Left ventricle myocardium inferior (tissue), 1 donor: ENCODE measurements around the gene CTTNBP2NL. TPM values are rescaled to one million over a fixed set of nuclear protein-coding genes. Genes with fewer than 3 reads are reported as not detected.
A peak's percentile ranks its signal among the peaks of the same experiment; 100 is the strongest.
"Not testable (repeated sequence)": the region's sequence is repeated elsewhere in the genome, so short reads cannot be mapped to it uniquely, and the experiment has no call there.

ENCODE experiments used
- DNase-seq: peaks from one replicate; pipeline ENCODE4 v3.0.0-alpha.2; 2020
- H3K27ac ChIP-seq: fragments of 200-600 bp; replicated peaks from 2 replicates; pipeline ENCODE4 v1.8.0; 2021
- H3K27me3 ChIP-seq: fragments of 200-600 bp; 2 replicates; pipeline ENCODE4 v1.8.0; 2021; ENCODE audit warnings: low read depth
- H3K36me3 ChIP-seq: fragments of 200-600 bp; 2 replicates; pipeline ENCODE4 v1.8.0; 2021
- H3K4me1 ChIP-seq: fragments of 200-600 bp; 2 replicates; pipeline ENCODE4 v1.8.0; 2021
- H3K4me3 ChIP-seq: fragments of 200-600 bp; 2 replicates; pipeline ENCODE4 v1.8.0; 2021; ENCODE audit warnings: mild to moderate bottlenecking, moderate library complexity
- H3K9me3 ChIP-seq: fragments of 200-600 bp; replicated peaks from 2 replicates; pipeline ENCODE4 v1.8.0; 2021
- intact Hi-C: fragments of 100-400 bp; cut with micrococcal nuclease; formaldehyde crosslinking; loops from one replicate; pipeline ENCODE4 v1.11.0; 2022
- total RNA-seq: library from RNA; stranded (reverse); fragmentation: NEBNext Ultra II Directional; extraction: Animal tissue kit (Norgen Biotek cat#: 25700); gene quantifications from one replicate; pipeline ENCODE4 v1.2.1, GENCODE V29; 2021
- TF ChIP-seq, protein P1 (sequence below): fragments of 200-600 bp; IDR thresholded peaks from 2 replicates; pipeline ENCODE4 v1.8.0; 2021; ENCODE audit warnings: antibody characterized with exemption, mild to moderate bottlenecking, borderline replicate concordance
- donor health status: DM: no; HTN: yes; CAD: no; lungs with severe emphysema.

The CTTNBP2NL gene
- total RNA-seq, 1 donor from 2014 or later: 14.3 TPM

DNA sequence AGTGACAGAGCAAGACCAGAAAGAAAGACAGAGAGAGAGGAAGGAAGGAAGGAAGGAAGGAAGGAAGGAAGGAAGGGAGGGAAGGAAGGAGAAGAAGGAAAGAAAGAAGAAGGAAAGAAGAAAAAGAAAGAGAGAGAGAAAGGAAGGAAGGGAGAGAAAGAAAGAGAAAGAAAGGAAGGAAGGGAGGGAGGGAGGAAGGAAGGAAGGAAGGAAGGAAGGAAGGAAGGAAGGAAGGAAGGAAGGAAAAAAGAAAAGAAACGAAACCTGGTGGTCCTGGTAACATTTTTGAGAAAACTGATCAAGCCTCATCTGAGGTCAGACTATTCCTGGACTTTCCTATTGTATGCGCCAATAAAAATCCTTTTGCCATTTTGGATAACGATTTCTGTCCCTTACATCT lies 8.2 kb upstream of the CTTNBP2NL start:
- Histone ChIP-seq H3K9me3 (no peaks in the 10 kb centered on the region), H3K27ac (peak overlapping the region; percentile 21), H3K4me3 (no peak overlapping the region), H3K4me1 (peaks cover 35% of the 10 kb centered on the region), H3K36me3 (no peaks in the 10 kb centered on the region), H3K27me3 (peaks cover under 1% of the 10 kb centered on the region)
- TF ChIP-seq, protein P1, sequence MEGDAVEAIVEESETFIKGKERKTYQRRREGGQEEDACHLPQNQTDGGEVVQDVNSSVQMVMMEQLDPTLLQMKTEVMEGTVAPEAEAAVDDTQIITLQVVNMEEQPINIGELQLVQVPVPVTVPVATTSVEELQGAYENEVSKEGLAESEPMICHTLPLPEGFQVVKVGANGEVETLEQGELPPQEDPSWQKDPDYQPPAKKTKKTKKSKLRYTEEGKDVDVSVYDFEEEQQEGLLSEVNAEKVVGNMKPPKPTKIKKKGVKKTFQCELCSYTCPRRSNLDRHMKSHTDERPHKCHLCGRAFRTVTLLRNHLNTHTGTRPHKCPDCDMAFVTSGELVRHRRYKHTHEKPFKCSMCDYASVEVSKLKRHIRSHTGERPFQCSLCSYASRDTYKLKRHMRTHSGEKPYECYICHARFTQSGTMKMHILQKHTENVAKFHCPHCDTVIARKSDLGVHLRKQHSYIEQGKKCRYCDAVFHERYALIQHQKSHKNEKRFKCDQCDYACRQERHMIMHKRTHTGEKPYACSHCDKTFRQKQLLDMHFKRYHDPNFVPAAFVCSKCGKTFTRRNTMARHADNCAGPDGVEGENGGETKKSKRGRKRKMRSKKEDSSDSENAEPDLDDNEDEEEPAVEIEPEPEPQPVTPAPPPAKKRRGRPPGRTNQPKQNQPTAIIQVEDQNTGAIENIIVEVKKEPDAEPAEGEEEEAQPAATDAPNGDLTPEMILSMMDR: no peak
- intact Hi-C loops: no loop called here
- no peak for DNase-seq

DNA sequence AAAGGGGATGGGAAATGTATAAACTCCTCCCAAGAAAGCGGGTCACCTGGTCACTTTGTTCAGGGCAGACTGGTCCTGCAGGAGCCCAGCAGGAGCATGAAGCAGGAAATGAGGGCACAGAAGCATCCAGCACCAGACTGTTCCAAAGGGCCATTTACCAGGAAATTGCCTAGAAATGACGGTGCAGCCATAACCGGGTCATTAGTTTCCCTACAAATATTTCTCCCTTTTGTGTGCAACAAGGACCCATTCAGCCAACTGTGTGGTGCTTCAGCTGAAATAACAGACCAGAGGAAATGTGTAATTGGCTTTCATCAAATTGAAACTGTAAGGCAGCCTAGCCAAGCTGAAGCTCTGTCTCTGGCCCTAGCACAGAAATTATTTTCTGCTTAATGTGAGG lies 7.6 kb upstream of the CTTNBP2NL start:
- H3K27ac ChIP-seq: peak overlapping the region; percentile 93
- H3K27me3 ChIP-seq: no peaks in the 10 kb centered on the region
- intact Hi-C loops: no loop called here
- TF ChIP-seq, protein P1: no peak
- no peaks in the 10 kb centered on the region for H3K36me3 ChIP-seq
- no peak for DNase-seq
- no peak overlapping the region for H3K4me3 ChIP-seq
- peaks cover 38% of the 10 kb centered on the region for H3K4me1 ChIP-seq
- no peaks in the 10 kb centered on the region for H3K9me3 ChIP-seq

DNA sequence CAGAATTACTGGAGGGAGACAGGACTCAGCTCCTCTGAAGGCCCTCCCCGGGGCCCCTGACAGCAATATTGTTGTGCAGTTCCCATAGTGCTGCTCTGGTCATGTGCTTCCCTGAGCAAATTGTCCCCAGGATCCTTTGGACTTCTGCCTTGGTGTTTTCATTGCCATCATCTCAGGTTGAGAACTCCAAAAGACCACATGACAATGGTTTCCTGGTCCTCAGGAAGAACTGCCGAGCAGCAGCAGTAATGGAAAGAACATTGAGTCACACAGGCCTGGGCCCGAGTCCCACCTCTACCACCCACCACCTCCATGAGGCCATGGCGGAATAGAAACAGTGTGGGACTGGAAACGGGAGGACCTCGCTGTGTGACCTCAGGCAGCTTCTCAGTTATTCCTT lies 6.3 kb upstream of the CTTNBP2NL start:
- Histone ChIP-seq H3K9me3 (no peaks in the 10 kb centered on the region), H3K27ac (peak overlapping the region; percentile 93), H3K36me3 (no peaks in the 10 kb centered on the region), H3K4me1 (peaks cover 44% of the 10 kb centered on the region), H3K4me3 (no peak overlapping the region), H3K27me3 (no peaks in the 10 kb centered on the region)
- DNase-seq: no peak
- TF ChIP-seq, protein P1: no peak
- intact Hi-C loops: loop anchor here (5.0 to 10.0 kb wide), 2 partner anchors 78 to 285 kb away; partner anchors contain the start of gene MOV10

DNA sequence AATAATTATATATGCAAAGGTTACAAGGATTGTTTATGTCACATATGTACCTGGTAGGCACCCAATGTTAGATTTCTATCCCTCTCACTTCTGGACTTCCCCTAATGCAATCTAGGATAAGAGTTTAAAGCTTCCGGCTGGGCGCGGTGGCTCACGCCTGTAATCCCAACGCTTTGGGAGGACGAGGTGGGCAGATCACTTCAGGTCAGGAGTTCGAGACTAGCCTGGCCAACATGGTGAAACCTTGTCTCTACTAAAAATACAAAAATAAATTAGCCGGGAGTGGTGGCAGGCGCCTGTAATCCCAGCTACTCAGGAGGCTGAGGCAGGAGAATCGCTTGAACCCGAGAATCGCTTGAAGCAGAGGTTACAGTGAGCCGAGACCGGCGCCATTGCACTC lies 5.7 kb upstream of the CTTNBP2NL start:
- intact Hi-C loops: loop anchor here (5.0 to 10.0 kb wide), 2 partner anchors 77 to 284 kb away; partner anchors contain the start of gene MOV10
- H3K9me3 ChIP-seq, DNase-seq, H3K36me3 ChIP-seq, H3K27me3 ChIP-seq: not testable (repeated sequence)
- Histone ChIP-seq H3K4me3 (peak overlapping the region; percentile 91), H3K27ac (peak overlapping the region; percentile 93), H3K4me1 (peaks cover 51% of the 10 kb centered on the region)

DNA sequence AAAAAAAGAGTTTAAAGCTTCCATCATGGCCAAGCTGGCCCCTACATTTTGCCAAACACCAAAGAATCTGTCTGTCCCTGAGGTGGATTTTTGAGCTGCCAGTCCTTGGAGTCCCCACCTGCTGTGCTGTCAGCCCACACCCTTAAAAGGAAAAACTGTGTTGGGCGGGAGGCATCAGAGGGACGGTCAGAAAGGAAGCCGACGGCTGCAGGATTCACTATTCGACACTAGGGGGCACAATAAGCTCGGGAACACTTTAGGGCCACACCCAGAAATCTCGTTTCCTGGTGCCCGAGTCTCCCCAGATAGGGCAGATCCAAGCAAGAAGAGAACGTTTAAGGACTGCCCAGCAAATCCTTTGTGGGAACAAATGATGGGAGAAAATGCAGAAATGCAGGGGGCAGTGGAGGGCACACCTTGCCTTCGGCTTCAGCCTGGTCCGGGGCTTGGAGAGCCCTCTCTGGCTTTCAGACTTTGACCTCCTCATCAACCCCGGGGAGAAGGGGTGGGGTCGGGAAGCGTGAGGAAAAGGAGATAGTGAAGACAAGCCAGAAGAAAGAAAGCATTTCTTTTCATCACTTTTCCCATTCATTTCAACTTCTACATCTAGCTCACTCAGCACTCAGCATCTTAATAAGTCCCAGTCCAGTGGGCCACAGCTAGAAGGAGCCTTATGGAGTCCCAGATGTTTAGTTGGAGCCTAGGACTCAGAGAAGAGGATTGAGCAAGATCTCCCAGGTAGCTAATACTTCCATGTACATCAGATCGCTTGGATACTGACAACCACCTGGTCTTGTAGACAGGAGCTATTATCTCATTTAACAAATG lies 5.0 kb upstream of the CTTNBP2NL start:
- no peaks in the 10 kb centered on the region for H3K36me3 ChIP-seq
- DNase-seq: peak; percentile 85
- TF ChIP-seq, protein P1: peak; percentile 96
- no peaks in the 10 kb centered on the region for H3K9me3 ChIP-seq
- intact Hi-C loops: loop anchor here (5.0 to 10.0 kb wide), 2 partner anchors 76 to 284 kb away; partner anchors contain the start of gene MOV10
- H3K4me1 ChIP-seq: peaks cover 56% of the 10 kb centered on the region
- peak overlapping the region; percentile 91 for H3K4me3 ChIP-seq
- H3K27ac ChIP-seq: peak overlapping the region; percentile 93
- H3K27me3 ChIP-seq: no peaks in the 10 kb centered on the region

DNA sequence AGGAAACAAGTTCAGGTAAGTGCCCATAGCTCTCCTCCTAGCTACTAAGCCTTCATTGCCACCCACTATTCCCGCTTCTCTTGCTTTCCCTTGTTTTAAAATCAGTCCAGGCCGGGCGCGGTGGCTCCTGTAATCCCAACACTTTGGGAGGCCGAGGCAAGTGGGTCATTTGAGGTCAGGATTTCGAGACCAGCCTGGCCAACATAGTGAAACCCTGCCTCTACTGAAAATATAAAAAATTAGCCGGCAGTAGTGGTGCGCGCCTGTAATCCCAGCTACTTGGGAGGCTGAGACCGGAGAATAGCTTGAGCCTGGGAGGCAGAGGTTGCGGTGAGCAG lies 4.4 kb upstream of the CTTNBP2NL start:
- no peaks in the 10 kb centered on the region for H3K27me3 ChIP-seq
- no peaks in the 10 kb centered on the region for H3K36me3 ChIP-seq
- peaks cover 61% of the 10 kb centered on the region for H3K4me1 ChIP-seq
- no peaks in the 10 kb centered on the region for H3K9me3 ChIP-seq
- intact Hi-C loops: loop anchor here (5.0 to 10.0 kb wide), 2 partner anchors 76 to 283 kb away; partner anchors contain the start of gene MOV10
- TF ChIP-seq, protein P1: no peak
- H3K27ac ChIP-seq: peak overlapping the region; percentile 93
- peak overlapping the region; percentile 91 for H3K4me3 ChIP-seq
- DNase-seq: no peak
